CD14-positive monocyte (primary cell): ENCODE measurements around the gene DNAJC12. TPM values are rescaled to one million over a fixed set of nuclear protein-coding genes. Genes with fewer than 3 reads are reported as not detected.

Source experiments
- DNase-seq, 3 donors: peaks; one replicate each; pipeline ENCODE4 v3.0.0-alpha.2; 2011 to 2022
- H2AFZ ChIP-seq: 2 replicates; pipeline ENCODE4 v1.6.0; 2012; ENCODE audit warnings: mild to moderate bottlenecking, low read depth, low read length, inconsistent platforms; ENCODE audit not compliant: insufficient read depth, poor library complexity, severe bottlenecking
- H3K27ac ChIP-seq, 2 donors: 1 replicate in 1 of 2; 2 replicates in 1 of 2; pipeline ENCODE4 v1.5.1; 2012 to 2013; ENCODE audit warnings: low read length in 2 of 2, control low read depth in 1 of 2, inconsistent platforms in 1 of 2, low read depth in 1 of 2, mild to moderate bottlenecking in 1 of 2
- H3K27me3 ChIP-seq, 2 donors: one replicate each; pipeline versions ENCODE4 v1.6.0 to v1.6.1; 2011 to 2013; ENCODE audit warnings: low read length in 2 of 2; ENCODE audit not compliant: control insufficient read depth in 2 of 2, insufficient read depth in 2 of 2
- H3K36me3 ChIP-seq, 2 donors: replicated peaks in 1 of 2; 1 replicate in 1 of 2; 2 replicates in 1 of 2; pipeline versions ENCODE4 v1.5.1 to v1.6.1; 2012 to 2013; ENCODE audit warnings: low read length in 2 of 2, control low read depth in 1 of 2, inconsistent platforms in 1 of 2, mild to moderate bottlenecking in 1 of 2; ENCODE audit not compliant: insufficient read depth in 2 of 2, control insufficient read depth in 1 of 2
- H3K4me1 ChIP-seq, 2 donors: 1 replicate in 1 of 2; 2 replicates in 1 of 2; pipeline versions ENCODE4 v1.5.1 to v1.6.1; 2012 to 2013; ENCODE audit warnings: low read length in 2 of 2, control low read depth in 1 of 2, inconsistent platforms in 1 of 2, mild to moderate bottlenecking in 1 of 2, moderate library complexity in 1 of 2; ENCODE audit not compliant: insufficient read depth in 2 of 2, control insufficient read depth in 1 of 2
- H3K4me2 ChIP-seq: replicated peaks from 2 replicates; pipeline ENCODE3; 2012; ENCODE audit warnings: low read length, moderate library complexity, mild to moderate bottlenecking; ENCODE audit not compliant: poor library complexity, severe bottlenecking; ENCODE audit errors: extremely low read depth
- H3K4me3 ChIP-seq, 3 experiments: fragments of 200-600 bp in 1 of 3; sonication (generic) in 1 of 3; replicated peaks in 1 of 3; 1 replicate in 2 of 3; 2 replicates in 1 of 3; pipeline ENCODE4 v1.5.1; 2011 to 2013; ENCODE audit warnings: low read length in 3 of 3, mild to moderate bottlenecking in 3 of 3, control low read depth in 2 of 3, low read depth in 2 of 3, inconsistent platforms in 1 of 3, moderate library complexity in 1 of 3
- H3K79me2 ChIP-seq: 2 replicates; pipeline ENCODE4 v1.6.0; 2012; ENCODE audit warnings: mild to moderate bottlenecking, control low read depth, inconsistent platforms, low read length, moderate library complexity; ENCODE audit not compliant: insufficient read depth
- H3K9ac ChIP-seq: 2 replicates; pipeline ENCODE4 v1.6.0; 2017; ENCODE audit warnings: low read length, mild to moderate bottlenecking; ENCODE audit not compliant: insufficient read depth, poor library complexity, severe bottlenecking
- H3K9me3 ChIP-seq, 2 donors: replicated peaks in 1 of 2; 1 replicate in 1 of 2; 2 replicates in 1 of 2; pipeline versions ENCODE4 v1.5.1 to v1.6.1; 2012 to 2013; ENCODE audit warnings: low read length in 2 of 2, control low read depth in 1 of 2; ENCODE audit not compliant: control insufficient read depth in 1 of 2, insufficient read depth in 1 of 2
- H4K20me1 ChIP-seq: 2 replicates; pipeline ENCODE4 v1.6.0; 2012; ENCODE audit warnings: mild to moderate bottlenecking, low read length, control low read depth, moderate library complexity; ENCODE audit not compliant: insufficient read depth
- H3K27ac Mint-ChIP-seq, 7 donors: one replicate each; pipeline ENCODE4 v1.8.0; 2020; ENCODE audit warnings: mild to moderate bottlenecking in 7 of 7, mixed read lengths in 7 of 7, moderate library complexity in 6 of 7, inconsistent platforms in 2 of 7
- H3K27me3 Mint-ChIP-seq, 3 donors: one replicate each; pipeline ENCODE4 v1.8.0; 2021 to 2022; ENCODE audit warnings: low read depth in 3 of 3, mild to moderate bottlenecking in 3 of 3, mixed read lengths in 3 of 3, moderate library complexity in 3 of 3, inconsistent platforms in 1 of 3
- H3K36me3 Mint-ChIP-seq, 2 donors: one replicate each; pipeline ENCODE4 v1.8.0; 2020; ENCODE audit warnings: mixed read lengths in 2 of 2, inconsistent platforms in 1 of 2, mild to moderate bottlenecking in 1 of 2
- H3K4me1 Mint-ChIP-seq: one replicate; pipeline ENCODE4 v1.8.0; 2020; ENCODE audit warnings: mild to moderate bottlenecking, mixed read lengths
- H3K4me3 Mint-ChIP-seq, 2 donors: one replicate each; pipeline ENCODE4 v1.8.0; 2020; ENCODE audit warnings: mild to moderate bottlenecking in 2 of 2, mixed read lengths in 2 of 2, moderate library complexity in 1 of 2
- H3K9me3 Mint-ChIP-seq, 7 donors: one replicate each; pipeline ENCODE4 v1.8.0; 2020 to 2022; ENCODE audit warnings: mixed read lengths in 7 of 7, mild to moderate bottlenecking in 6 of 7, moderate library complexity in 6 of 7, inconsistent platforms in 2 of 7
- WGBS: methylation state at CpG from one replicate; pipeline ENCODE4 v1.1.5; 2013; ENCODE audit warnings: missing lambda C conversion rate; ENCODE audit not compliant: insufficient coverage; 5-methylcytosine and 5-hydroxymethylcytosine counted together
- intact Hi-C, 2 donors: fragments of 100-400 bp; cut with micrococcal nuclease; formaldehyde crosslinking; loops; one replicate each; pipeline versions ENCODE4 v1.15.0 to v1.15.1; 2023
- polyA plus RNA-seq, 3 donors: library from polyadenylated mRNA; depleted of rRNA in 1 of 3; unstranded in 2 of 3; stranded (reverse) in 1 of 3; fragments of 300-500 nt in 2 of 3; fragments of >200 nt in 1 of 3; fragmentation: Illumina TruSeq in 2 of 3; gene quantifications; 1 replicate in 2 of 3; 2 replicates in 1 of 3; pipeline ENCODE4 v1.2.3, GENCODE V29; 2012 to 2021
- TF ChIP-seq, protein P1 (sequence below): fragments of 200-600 bp; IDR thresholded peaks from one replicate; pipeline ENCODE4 v1.8.0; 2022; ENCODE audit warnings: antibody characterized with exemption, mild to moderate bottlenecking

Gene DNAJC12
- polyA plus RNA-seq, 3 donors: not detected

DNA sequence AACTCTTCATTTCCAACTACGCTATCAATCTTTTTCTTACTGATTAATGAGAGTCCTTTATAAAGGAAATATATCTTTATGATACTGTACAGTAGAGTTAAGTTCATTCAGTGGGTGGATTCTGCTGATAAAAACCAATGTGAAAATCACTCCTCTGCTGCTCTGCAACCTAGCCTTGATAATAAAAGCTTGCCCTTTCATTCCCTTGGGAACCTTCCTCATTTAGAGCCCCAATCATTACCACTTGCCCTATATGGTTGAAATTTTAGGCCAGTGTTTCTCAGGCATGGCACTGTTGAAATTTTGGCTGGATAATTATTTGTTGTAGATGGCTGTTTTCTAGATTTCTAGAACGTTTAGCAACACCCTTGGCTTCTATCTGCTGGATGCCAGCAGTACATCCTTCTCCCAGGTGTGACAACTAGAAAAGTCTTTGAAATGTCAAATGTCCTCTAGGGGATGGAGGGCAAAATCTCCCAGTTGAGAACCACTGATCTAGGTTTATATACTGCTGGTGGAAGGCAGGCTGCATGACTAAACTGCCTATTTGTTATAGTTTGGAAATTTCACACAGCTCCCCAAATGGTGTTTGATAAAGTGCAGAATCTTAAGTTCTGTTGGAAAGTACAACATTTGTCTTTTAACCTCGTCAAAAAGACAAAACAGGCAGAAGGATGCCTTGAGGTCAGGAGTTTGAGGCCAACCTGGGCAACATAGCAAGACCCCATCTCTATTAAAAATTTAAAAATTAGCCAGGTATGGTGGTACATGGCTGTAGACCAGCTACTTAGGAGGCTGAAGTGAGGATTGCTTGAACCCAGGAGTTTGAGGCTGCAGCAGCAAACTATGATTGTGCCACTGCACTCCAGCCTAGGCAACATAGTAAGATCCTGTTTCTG, 37.6 kb upstream of the DNAJC12 start:
- Histone ChIP-seq H3K79me2 (no peaks in the 10 kb centered on the region), H3K4me1 (no peaks in the 10 kb centered on the region), H3K9me3 (no peaks in the 10 kb centered on the region), H3K27me3 (no peaks in the 10 kb centered on the region), H4K20me1 (no peaks in the 10 kb centered on the region), H3K9ac (no peak overlapping the region), H3K36me3 (no peaks in the 10 kb centered on the region), H3K27ac (no peak overlapping the region), H2AFZ (no peak overlapping the region), H3K4me2 (no peak overlapping the region), H3K4me3 (no peak overlapping the region)
- intact Hi-C loops: no loop called here
- Mint-ChIP-seq H3K4me3 (no peak overlapping the region), H3K36me3 (no peaks in the 10 kb centered on the region), H3K9me3 (peaks cover 0 to 2% (median 0%) of the 10 kb centered on the region in 7 donors), H3K27ac (no peak overlapping the region), H3K27me3 (peaks cover 4 to 10% (median 9%) of the 10 kb centered on the region in 3 donors), H3K4me1 (no peaks in the 10 kb centered on the region)
- 67% methylated on average over 1 of the region's 3 CpGs for WGBS
- DNase-seq: no peak
- TF ChIP-seq, protein P1, sequence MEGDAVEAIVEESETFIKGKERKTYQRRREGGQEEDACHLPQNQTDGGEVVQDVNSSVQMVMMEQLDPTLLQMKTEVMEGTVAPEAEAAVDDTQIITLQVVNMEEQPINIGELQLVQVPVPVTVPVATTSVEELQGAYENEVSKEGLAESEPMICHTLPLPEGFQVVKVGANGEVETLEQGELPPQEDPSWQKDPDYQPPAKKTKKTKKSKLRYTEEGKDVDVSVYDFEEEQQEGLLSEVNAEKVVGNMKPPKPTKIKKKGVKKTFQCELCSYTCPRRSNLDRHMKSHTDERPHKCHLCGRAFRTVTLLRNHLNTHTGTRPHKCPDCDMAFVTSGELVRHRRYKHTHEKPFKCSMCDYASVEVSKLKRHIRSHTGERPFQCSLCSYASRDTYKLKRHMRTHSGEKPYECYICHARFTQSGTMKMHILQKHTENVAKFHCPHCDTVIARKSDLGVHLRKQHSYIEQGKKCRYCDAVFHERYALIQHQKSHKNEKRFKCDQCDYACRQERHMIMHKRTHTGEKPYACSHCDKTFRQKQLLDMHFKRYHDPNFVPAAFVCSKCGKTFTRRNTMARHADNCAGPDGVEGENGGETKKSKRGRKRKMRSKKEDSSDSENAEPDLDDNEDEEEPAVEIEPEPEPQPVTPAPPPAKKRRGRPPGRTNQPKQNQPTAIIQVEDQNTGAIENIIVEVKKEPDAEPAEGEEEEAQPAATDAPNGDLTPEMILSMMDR: no peak

DNA sequence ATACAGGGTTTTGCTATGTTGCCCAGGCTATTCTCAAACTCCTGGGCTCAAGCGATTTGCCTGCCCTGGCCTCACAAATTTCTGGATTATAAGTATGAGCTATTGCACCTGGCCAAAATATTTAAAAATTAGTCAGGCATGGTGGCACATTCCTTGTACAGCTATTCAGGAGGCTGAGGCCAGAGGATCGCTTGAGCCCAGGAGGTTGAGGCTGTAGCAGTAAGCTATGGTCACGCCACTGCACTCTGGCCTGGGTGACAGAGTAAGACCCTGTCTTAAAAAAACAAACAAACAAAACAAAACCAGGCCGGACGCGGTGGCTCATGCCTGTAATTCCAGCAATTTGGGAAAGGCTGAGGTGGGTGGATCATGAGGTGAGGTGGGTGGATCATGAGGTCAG, 32.0 kb upstream of the DNAJC12 start:
- no peaks in the 10 kb centered on the region for H4K20me1 ChIP-seq
- H3K9me3 ChIP-seq: no peaks in the 10 kb centered on the region
- H3K27ac ChIP-seq: no peak overlapping the region
- Mint-ChIP-seq H3K4me3 (no peak overlapping the region), H3K9me3 (peaks cover 0 to 2% (median 0%) of the 10 kb centered on the region in 7 donors), H3K36me3 (no peaks in the 10 kb centered on the region), H3K27ac (no peak overlapping the region), H3K27me3 (peaks cover 4 to 9% (median 8%) of the 10 kb centered on the region in 3 donors), H3K4me1 (peaks cover 3% of the 10 kb centered on the region)
- intact Hi-C loops: no loop called here
- peaks cover 3 to 5% of the 10 kb centered on the region in 2 donors for H3K4me1 ChIP-seq
- WGBS: 100% methylated on average over 2 of the region's 6 CpGs
- H2AFZ ChIP-seq: no peak overlapping the region
- no peaks in the 10 kb centered on the region for H3K36me3 ChIP-seq
- H3K9ac ChIP-seq: no peak overlapping the region
- DNase-seq: no peak
- H3K4me2 ChIP-seq: no peak overlapping the region
- no peaks in the 10 kb centered on the region for H3K27me3 ChIP-seq
- TF ChIP-seq, protein P1: no peak
- no peaks in the 10 kb centered on the region for H3K79me2 ChIP-seq
- H3K4me3 ChIP-seq: no peak overlapping the region
